Embryonic facial prominence (tissue), 1 donor: ENCODE data around the gene C19orf12.
"Not testable (repeated sequence)": the region's sequence is repeated elsewhere in the genome, so short reads cannot be mapped to it uniquely, and the experiment has no call there.

Experiments used
- DNase-seq: peaks from one replicate; pipeline ENCODE4 v3.0.0-alpha.2; 2016; ENCODE audit errors: extremely low spot score

The C19orf12 gene

GRCh38 chr19:29676586-29676985, 38.5 kb downstream of the C19orf12 start:
- DNase-seq: no peak

- no peak for DNase-seq
Observed at GRCh38 chr19:29675650-29676186, 39.3 kb downstream of the C19orf12 start.

- DNase-seq: no peak
Observed at GRCh38 chr19:29675120-29675649, 39.9 kb downstream of the C19orf12 start.

- DNase-seq: no peak
Observed at GRCh38 chr19:29674374-29675119, 40.5 kb downstream of the C19orf12 start.

- DNase-seq: no peak
Observed at GRCh38 chr19:29673451-29674371, 41.4 kb downstream of the C19orf12 start.

- no peak for DNase-seq
Observed at GRCh38 chr19:29672933-29673336, 42.1 kb downstream of the C19orf12 start.

- no peak for DNase-seq
Observed at GRCh38 chr19:29672319-29672932, 42.6 kb downstream of the C19orf12 start.

DNA sequence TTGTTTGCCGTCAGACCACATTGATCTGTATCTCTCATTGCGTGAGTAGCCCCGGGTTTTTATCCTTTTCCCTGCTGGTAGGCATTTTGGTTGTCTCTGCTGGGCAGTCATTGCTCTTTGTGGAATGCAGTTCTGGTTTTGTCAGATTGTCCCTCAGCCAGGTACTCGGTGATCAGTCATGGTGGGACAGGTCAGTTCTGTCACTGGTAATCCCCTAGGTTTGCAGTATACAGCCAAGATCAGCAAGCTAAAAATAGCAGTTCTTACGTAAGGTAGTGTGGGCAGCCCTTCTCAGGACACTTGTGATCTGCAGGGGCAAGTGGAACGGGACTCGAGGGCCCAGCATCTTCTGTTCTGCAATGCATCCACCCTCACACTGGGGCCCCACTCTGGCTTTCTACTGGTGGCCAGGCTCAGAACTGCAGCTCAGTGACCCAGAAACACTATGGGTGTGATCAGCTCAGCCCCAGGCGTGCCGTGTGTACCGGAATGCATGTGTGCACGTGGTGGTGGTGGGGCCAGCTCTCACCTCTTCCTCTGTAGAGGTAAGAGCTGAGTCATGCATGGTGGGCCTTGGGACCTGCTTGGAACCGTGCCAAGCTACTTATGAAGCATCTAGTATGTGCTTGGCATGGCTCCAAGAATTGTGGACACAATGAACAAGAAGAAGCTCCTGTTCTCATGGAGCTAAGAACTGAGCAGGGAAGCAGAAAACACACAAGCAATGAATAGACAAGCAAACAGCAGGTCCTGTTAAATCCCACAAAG, 43.5 kb downstream of the C19orf12 start:
- DNase-seq: no peak

- DNase-seq: not testable (repeated sequence)
Observed at GRCh38 chr19:29671026-29671392, 44.1 kb downstream of the C19orf12 start.

DNA sequence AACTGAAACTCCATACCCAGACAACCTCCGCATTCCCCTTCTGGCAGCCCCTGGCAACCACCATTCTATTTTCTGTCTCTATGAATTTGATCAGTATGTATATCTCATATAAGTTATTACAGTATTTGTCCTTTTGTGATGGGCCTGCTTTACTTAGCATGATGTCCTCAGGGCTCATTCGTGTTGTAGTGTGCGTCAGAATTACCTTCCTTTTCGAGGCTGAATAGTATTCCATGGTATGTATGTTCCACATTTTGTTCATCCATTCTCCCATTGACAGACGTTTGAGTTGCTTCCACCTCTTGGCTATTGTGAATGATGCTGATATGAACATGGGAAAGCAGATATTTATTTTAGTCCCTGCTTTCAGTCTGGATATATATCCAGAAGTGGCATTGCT, 44.8 kb downstream of the C19orf12 start:
- DNase-seq: no peak

GRCh38 chr19:29668746-29669609, 46.1 kb downstream of the C19orf12 start:
- no peak for DNase-seq

GRCh38 chr19:29667901-29668341, 47.1 kb downstream of the C19orf12 start:
- no peak for DNase-seq

DNA sequence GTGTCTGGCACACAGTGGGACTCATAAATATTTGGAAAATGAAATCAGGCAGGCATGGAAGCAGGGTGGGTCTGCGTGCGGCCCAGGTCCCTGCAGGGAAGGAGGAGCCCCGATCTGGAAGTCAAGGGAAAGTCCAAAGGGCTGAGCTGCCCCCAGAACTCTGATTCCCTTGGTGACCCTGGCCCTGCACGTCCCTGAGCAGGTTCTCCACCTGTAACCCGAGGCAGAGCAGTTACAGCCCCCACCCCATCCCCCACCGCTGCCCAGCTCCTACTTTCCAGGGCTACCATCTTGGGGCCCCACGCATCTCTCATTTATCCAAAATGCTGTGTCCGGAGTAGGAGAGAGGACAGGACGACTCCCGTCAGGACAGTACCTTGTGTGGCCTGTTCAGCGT, 47.7 kb downstream of the C19orf12 start:
- no peak for DNase-seq

DNA sequence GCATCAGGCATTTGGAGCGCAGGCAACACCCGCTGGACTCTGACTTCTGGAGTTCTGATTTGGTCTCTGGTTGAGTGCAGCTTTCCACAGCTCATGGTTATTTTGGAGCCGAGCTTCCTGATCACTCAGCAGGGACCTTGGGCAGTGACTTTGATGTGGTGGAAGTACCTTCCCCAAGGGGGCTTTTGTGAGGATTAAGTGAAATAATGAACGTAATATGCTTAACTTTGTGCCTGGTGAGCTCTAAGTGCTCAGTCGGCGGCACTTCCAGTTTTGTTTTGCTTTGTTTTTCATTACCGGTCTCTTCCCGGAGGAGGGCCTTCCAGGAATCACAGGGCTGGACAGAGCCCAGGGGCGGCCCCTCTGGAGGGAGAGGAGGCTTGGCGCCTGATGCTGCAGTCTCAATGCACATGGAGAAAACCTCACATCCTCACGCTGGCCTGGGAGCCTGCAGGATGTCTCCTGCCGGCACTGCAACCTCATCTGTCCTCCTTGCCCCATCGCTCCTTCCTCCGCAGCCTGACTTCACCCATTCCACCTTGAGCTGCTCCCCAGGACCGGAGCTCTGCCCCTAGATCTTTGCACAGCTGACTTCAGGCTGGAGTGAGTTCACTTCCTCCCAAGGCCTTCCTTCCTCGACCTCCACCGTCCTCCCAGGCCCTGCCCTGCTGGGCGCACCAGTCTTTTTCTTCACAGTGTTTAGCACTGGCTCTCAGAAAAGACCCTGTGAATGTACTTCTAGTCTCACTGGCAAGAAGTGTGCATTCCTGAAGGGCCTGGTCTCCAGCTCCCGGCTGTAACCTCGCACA, 48.3 kb downstream of the C19orf12 start:
- DNase-seq: no peak

DNA sequence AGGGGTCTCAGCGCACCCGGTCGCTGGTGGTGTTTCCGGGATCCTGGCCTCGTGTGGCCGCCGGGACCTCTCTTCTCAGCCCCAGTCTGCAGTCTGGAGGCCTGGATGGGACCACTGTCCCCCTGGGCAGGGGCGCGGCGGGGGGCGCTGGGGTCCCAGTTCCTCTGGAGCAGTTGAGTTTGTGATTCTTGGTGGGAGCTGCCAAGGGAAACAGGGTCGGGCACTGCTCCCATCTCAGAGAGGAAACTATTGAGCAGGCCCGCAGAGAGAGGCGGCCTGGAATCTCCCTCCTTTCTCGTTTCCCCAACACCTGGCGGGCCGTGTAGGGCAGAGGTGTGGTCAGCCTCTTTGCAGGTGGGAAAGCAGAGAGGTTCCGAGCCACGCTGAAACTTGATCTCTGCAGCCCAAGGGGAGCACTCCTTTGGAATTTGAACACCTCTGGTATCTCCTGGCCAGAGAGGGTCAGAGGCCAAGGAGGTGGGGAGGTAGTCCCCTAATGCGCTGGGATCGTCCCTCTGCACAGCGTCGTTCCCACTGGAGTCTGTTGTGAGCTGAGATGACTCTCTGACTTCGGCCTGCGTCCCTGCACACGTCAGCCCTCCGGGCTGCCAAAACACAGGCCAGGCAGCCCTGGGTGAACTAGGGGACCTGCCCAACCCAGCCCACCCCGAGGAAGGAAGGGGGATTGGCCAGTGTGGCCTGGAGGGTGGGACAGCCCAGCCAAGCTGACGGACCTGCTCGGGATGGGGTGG, 49.1 kb downstream of the C19orf12 start:
- no peak for DNase-seq

DNA sequence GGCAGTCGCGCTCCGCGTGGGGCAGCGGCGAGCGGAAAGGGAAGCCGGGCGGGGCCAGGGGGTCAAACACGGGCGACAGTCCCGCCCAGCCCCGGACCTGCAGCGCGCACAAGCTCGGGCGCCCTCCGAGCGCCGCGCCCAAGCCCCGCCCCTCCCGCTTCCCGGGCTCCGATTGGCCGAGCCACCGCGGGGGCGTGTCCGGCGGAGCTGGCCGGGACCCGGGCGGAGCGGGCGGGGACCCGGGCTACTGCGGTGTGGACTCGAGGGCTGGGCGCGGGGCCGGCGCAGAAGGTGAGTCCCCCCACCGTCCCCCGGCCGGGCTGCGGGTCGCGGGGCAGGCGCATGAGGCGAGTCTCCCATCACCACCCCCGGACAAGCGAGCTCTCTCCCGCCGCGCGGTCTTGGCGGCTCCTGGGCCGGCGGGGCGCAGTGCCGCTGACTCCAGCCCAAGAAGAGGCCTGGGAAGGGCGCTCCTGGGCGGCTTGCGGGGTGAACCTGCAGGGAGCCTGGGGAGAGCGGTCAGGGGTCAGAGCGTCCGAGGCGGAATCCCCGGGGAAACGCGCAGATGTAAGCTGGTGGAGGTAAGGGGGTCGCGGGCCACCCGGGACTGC, 49.7 kb downstream of the C19orf12 start, which contains the start of gene PLEKHF1:
Gene PLEKHF1, plus strand, starts transcription at position 247 of the 611 bp plus-strand sequence. CDS start 8,379 bp downstream, outside the sequence.
- no peak for DNase-seq

GRCh38 chr19:29664753-29665214, 50.3 kb downstream of the C19orf12 start:
- no peak for DNase-seq
